ENCODE data around the gene URAD.

DNA sequence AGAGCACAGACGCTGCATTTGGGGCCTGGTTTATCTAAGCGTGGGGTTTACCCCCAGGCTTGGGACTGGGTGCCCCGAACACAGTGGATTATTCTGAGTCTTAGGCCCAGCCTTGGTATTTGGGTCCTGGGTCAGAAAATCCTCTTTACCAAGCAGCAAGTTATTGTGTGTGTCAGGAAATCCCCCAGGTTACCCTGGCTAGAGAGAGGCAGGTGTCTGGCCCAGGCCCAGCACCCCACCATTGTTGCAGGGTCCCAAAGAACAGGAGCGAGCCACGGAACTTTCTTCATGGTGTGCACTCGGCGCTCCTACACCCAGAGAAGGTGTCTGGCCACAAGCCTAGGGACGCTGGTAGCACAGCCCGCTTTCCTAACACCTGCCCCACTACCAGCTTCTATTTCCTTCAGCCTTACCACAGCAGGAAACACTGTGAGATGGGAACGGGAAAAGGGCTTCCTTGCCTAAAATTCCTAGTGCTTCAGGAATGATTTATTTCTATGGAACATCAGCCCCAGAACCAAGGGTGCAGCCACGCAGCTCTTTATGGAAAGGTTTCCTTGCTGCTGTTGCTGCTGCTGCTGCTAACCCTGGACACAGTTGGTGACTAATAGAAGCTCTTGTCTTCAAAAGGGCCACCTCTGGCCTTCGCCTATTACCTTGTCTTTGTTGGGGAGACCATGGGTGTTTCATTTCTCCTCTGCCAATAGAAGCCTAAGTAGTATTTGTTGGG lies 12.0 kb downstream of the URAD start:
- TF ChIP-seq, protein P1, sequence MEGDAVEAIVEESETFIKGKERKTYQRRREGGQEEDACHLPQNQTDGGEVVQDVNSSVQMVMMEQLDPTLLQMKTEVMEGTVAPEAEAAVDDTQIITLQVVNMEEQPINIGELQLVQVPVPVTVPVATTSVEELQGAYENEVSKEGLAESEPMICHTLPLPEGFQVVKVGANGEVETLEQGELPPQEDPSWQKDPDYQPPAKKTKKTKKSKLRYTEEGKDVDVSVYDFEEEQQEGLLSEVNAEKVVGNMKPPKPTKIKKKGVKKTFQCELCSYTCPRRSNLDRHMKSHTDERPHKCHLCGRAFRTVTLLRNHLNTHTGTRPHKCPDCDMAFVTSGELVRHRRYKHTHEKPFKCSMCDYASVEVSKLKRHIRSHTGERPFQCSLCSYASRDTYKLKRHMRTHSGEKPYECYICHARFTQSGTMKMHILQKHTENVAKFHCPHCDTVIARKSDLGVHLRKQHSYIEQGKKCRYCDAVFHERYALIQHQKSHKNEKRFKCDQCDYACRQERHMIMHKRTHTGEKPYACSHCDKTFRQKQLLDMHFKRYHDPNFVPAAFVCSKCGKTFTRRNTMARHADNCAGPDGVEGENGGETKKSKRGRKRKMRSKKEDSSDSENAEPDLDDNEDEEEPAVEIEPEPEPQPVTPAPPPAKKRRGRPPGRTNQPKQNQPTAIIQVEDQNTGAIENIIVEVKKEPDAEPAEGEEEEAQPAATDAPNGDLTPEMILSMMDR (IDR thresholded peaks at IDR 0.05; ENCODE audit: insufficient read depth, low read depth, low read length), result no peak
- no peak for TF ChIP-seq EZH2 (IDR thresholded peaks at IDR 0.05; ENCODE audit: insufficient read depth, low read length)
